NCI-H2227 treated with DMSO at 0.1 percent for 48 hours (cell line): ENCODE results near the gene STIM2.
"Not testable (repeated sequence)": the region's sequence is repeated elsewhere in the genome, so short reads cannot be mapped to it uniquely, and the experiment has no call there.

ENCODE experiments used
- DNase-seq: peaks from one replicate; lab custom pipeline; 2025; lab: John Stamatoyannopoulos, UW

Gene STIM2

DNA sequence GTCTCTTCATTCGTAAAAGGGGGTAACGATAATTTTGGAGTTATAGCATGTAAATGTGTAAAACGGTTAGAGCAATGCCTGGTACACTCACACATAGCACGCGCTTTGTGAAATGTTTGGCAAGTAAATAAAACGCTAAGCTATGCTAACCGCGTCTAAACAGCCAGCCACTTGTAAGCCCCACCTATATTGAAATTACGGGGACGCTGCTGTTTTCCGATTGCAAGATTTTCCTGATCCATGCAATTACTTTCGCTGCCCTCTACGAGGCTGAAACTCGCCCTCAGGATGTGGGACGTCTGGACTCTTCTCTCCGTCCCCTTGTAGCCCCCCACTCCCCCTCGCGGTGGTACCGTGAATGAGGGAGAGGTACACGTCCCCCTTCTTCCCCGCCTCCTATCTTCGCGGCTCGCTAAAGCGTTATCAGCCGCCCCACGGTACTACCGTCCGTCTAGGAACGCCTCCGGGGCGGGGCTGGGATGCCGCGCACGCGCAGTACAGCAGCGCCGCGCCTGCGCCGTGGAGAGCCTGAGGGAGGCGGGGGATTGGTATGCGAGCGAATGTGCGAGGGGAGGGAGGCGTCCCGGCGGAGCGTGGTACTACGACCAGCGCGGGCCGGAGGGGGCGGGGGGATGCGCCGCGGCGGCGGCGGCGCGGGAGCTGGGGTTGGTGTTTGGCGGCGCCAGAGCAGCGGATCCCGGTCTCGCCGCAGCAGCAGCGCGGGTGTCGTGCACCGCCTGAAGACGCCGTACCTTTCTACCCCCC, at the start of gene STIM2:
Gene STIM2, plus strand, starts transcription at position 685 of the 765 bp plus-strand sequence.
- DNase-seq: peak; percentile 88

DNA sequence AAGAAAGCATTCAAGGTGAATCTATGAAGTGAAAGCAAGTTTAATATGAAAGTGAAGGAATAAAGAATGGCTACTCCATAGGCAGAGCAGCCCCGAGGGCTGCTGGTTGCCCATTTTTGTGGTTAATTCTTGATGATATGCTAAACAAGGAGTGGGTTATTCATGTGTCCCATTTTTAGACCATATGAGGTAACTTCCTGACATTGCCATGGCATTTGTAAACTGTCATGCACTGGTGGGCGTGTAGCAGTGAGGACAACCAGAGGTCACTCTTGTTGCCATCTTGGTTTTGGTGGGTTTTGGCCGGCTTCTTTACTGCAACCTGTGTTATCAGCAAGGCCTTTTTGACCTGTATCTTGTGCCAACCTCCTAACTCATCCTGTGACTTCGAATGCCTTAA, 49.1 kb upstream of the STIM2 start:
- DNase-seq: not testable (repeated sequence)

DNA sequence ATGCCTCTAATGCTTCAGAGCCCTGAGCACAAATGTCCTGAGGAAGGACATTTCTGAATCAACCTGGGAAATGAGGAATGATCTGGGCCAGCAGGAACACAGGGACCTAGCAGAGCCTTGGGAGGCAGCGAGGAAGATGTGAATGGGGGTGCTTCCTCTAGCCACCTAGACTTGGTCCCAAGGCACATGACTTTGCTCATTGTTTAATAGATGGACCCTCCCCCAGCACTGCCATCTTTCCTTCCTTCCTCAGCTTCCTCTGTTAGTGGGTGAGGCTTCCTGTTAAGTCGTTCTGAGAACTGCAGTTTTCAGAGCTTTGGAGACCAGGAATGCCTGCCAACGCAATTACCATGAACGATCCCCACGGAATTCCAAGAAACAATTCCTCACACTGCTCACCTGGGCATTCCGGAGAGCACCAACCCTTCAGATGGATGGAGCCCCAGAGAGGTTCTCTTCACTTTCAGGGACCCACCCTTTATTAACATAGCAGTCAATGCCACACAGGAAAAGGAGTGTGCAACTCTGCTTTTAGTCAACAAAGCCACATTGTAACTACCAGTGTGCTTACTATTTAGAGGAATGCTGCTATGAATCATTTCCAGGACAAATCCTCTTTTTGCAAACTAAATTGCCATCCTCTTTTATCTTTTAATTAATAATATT, 48.5 kb upstream of the STIM2 start:
- DNase-seq: no peak

DNA sequence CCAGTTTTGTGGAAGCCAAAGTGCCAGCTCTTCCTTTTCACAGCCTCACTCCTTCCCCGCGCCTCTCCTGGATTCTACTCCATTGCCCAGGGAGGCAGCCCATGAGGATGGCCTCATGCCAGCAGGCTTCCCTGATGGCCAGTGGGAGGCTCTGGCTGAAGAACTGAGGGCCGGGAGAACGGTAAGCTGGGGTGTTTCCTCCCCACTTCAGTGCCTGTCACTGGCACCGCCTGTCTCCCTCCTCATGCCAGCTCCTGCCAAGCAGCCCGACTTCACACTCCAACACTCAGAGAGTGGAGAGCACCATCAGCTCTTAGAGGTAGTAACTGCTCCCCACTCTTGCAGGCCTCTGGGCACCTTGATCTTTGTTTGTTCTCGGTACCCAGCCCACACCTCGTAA, 46.9 kb upstream of the STIM2 start:
- no peak for DNase-seq

DNA sequence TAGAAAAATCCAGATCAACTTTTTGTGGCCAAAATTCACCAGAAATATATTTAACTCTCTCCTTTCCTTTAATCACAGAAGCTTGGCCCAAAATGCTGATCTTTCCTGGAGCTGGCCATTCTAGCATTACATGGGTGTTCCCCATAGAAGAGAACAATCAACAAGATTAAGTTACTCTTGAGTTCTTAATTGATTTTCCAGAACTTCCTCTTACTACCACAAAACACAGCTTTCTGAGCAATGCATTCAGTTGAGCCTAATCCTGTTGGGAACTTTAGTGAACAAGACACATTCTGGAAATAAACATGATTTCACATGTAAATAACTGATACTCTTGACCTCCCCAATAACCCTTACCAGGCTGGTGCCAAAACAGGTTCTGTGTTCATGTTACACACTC, 45.4 kb upstream of the STIM2 start:
- no peak for DNase-seq

DNA sequence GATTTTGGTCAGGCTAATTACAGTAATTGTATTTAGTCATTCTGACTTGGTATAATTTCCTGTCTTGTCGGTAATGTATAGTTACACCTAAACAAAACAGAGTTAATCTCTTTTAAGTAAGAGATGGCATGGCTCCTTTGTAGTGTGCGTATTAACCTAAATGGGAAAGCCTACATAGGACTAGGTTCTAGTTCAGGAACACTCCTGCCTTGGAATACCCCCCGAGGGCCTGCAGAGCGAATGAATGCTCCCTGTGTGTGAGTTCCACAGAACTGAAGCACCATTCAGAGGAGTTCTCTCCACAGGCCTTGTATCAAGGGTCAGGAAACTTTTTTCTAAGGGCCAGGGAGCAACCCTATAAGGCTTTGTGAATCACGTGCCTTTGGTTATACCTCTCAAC, 44.9 kb upstream of the STIM2 start:
- no peak for DNase-seq

DNA sequence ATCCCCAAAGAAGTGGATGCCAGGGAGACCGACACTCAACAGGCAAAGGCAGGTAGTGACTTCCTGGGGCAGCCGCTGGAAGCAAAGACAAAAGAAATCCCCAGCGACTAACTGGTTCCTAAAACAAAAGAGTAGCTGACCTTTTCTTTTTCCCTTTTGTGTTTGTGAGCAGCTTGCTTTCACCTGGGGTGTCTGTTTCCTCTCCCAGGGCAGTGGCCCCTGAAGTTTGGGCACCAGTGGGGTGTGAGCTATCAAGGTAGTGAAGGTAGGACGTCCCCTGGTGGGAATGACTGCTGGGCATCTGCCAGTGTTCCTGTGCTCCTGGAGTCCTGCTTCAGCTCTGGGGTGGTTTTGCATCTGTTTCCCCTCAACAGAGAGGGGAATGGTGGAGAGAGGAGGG, 41.6 kb upstream of the STIM2 start:
- DNase-seq: no peak

DNA sequence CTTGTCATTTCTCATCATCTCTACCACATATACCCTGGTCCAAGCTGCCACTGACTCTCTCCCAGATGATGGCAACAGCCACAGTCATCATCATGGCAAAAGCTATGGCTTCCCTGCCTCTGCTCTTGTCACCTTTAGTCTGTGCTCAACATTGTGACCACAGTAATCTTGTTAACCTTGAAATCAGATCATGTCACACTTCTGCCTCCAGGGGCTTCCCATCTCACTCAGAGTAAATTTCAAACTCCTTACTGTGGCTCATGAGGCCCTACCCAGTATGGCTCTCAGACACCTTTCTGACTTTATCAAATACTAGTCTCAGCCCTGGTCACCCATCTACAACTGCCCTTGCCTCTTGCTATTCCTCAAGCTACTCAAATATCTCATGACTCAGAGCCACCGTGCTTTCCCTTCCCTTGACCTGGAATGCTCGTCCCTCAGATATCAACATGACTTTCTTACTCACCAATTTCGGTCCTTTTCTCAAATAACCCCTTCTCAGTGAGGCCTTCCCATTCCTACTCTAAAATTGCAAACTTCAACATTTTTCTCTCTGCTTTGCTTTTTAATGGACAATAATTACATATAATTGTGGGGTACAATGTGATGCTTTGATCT, 41.1 kb upstream of the STIM2 start:
- no peak for DNase-seq

DNA sequence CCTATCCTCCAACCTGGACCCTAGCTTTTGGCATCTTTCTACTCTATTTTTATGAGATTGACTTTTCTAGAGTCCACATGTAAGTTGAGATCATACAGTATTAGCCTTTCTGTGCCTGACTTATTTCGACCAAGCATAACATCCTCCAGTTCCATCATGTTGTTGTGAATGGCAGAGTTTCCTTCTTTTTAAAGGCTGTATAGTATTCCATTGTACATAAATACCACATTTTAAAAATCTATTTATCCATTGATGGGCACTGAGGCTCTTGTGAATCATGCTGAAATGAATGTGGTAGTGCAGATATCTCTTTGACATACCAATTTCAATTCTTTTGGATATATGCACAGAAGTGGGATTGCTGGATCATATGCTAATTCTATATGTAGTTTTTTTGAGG, 40.3 kb upstream of the STIM2 start:
- DNase-seq: no peak

DNA sequence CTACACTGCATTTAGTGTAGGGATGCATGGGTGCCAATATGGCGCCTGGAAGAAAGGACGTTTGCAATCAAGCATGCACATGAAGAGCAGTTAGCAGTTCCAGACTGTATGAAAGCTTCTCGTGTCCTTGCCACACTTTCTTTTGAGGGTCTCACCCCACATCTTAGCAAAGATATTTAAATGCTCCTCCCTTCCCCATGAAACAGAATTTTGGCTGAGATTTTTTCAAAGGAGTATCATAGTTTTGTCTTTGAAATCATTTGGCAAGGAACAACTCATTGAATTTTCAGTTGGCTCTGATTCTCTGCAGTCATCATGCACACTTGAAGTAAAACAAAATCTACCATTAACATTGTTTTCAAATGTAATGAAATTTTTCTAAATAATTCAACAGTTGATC, 39.6 kb upstream of the STIM2 start:
- no peak for DNase-seq

DNA sequence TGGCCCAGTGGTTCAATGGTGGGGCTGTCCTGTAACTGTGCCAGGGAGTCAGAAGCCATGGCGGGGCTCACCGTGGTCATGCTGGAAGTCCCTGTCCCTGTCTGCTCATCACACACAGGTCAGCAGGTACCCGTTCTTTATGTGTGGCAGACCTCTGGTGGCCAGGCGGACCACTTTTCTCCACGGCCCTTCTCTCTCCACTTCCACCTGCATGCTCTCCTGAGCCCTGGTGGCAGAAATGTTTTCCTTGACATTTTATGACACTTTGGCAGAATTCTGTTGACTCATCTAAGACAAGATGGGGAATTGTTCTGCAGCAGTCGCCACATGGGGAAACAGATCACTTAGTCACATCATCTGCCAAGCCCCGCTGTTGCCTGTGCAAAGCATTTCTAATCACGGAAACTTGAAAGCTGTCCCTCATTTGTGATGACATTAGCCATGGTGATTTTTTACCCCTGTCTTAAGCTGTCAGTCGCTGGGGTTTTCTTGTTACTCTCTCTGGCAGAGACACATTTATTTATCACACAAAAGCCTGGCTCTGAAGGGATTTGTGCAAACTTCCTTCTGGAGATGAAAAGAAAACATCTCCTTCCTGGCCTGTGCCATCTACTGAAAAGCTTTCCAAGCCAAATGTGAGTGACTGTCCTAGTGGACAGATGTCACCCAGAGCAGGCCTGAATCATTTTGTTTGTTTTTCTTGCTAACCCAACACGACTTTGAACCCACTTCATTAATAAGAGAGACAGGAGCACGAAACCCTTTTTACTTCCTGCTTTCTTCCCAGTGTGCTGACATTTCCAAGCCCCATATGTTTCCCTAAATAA, 38.8 kb upstream of the STIM2 start:
- DNase-seq: no peak

DNA sequence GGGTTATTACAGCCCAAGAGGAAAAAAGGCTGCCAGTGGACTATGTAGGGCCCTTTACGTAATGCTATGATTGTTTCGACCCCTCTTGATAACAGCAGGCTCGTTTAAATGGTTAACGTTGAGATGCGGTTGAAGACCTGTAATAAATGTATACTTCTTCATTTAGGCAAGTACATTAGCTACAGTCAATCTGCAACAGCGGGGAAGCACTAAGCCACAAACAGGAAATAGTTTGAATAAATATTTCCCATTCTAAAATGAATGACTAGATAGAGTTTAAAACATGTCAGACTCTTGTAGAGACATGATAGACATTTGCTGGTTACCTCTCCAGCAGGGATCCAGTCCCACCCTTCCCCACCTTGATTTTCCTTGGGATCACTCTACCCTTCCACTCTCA, 38.1 kb upstream of the STIM2 start:
- no peak for DNase-seq

DNA sequence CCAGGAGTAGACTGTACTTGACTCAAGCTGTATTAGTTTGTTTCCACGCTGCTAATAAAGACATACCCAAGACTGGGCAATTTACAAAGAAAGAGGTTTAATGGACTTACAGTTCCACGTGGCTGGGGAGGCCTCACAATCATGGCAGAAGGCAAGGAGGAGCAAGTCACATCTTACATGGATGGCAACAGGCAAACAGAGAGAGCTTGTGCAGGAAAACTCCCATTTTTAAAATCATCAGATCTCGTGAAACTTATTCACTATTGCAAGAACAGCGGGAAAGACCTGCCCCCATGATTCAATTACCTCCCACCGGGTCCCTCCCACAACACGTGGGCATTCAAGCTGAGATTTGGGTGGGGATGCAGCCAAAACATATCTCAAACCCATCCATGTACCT, 37.7 kb upstream of the STIM2 start:
- DNase-seq: not testable (repeated sequence)

DNA sequence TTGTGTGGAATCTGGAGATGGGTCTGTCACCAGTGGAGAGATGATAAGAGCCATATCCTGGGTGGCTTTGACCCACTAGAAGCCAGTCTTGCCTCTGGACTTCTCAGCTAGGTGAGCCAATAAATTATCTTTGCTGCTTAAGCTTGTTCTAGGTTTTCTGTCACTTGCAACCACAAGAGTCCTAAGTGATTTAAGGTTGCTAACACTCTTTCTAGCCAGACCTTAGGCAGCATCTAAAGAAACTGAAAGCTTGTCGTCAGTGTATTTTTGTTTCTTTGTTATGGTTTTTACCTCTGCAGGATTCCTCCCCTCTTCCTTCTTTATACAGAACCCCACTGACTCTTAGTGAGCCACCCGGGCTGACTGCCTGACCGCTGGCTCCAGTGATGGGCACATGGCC, 37.1 kb upstream of the STIM2 start:
- no peak for DNase-seq

DNA sequence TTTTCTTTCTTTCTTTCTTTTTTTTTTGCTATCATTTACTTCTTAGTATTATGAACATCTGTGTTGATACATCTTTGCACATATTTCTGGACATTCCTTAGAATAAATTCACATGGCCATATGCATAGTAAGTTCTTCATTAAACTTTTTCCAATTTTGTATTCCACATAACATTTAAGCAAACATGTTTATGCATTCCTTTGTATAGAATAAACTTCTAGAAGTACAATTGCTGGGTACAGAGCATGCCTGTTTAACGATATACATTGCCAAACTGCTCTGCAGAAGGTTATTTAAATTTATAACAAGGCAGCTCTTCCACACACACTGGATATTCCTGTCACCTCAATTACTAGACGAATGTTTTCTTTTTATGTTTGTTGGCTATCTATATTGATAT, 36.0 kb upstream of the STIM2 start:
- DNase-seq: no peak

DNA sequence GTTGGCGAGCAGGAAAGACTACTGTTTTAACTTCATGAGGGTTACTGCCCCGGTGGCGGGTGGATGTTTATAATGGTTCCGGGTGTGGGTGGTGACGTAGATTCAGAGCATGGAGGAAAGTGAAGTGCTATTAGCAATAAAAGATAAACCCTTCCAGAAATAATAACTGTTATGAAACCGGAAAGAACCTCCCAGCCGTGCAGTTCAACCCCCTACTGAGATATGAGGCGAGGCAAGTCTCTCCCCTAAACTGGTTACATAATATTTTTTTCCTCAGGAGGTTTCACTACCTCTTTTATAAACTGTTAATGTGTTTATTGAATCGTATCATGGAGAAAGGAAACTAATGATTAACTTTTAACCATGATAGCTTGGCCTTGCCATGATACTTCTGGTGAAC, 33.9 kb upstream of the STIM2 start:
- DNase-seq: no peak

DNA sequence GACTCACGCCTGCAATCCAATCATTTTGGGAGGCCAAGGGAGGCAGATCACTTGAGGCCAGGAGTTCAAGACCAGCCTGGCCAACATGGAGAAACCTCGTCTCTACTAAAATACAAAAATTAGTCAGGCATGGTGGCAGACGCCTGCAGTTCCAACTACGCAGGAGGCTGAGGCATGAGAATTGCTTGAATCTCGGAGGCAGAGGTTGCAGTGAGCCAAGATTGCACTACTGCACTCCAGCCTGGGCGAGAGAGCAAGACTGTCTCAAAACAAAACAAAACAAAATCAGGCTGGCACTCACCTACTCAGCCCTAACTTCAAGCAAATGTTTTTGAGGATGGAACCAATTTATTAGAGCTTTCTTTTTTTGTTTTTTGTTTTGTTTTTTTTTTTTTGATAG, 33.3 kb upstream of the STIM2 start:
- DNase-seq: not testable (repeated sequence)

DNA sequence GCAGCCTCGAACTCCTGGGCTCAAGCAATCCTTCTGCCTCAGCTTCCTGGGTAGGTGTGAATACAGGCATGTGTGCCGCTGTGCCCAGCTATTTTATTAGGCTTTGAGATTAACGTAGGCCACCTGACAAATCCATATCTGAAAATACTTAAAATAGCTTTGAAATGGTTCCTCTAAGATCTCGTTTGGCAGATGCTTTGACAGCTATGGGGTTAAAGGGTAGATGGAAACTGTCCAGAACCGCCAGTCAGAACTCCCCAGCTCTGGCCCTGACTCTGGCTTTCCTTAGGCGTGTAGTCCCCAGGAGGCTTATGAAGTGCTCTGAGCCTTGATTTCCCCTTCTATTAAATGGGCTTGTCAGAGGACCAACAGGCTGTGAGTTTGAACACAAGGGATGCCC, 32.8 kb upstream of the STIM2 start:
- DNase-seq: no peak

DNA sequence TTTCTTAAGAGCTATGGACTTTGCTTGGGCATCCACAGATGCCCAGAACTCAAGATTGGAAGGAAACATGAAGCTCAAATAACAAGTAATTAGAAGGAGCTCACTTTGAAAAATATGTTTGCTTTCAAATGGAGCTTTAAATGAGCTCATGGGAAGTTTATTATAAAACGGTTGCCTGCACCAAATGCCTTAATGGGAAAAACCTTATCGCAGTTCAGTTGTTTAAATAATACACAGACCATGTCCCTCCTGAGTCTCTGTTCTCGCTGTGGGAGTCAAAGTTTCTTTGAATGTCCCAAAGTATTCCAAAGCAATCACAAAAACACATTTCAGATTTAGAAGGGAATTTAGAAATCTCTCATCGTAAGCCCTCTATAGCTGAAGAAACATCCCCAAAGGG, 31.6 kb upstream of the STIM2 start:
- no peak for DNase-seq

DNA sequence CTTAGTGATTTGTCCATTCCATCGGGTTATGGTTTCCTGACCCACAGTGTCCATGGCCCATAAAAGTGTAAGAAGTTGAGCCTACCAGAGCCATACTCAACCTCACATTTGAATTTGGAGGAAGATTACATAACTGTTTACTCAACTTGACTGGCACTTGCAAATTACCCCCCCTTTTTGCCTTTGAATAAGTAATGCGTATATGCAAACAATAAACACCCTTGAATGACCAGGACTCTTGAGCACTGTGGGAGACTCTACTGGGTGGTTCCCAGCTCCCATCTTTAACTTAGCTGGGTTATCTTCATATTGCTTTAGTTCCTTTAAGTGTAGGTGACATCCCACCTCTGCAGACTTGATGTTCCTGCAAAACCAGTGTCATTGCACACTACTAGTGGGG, 30.6 kb upstream of the STIM2 start:
- no peak for DNase-seq

DNA sequence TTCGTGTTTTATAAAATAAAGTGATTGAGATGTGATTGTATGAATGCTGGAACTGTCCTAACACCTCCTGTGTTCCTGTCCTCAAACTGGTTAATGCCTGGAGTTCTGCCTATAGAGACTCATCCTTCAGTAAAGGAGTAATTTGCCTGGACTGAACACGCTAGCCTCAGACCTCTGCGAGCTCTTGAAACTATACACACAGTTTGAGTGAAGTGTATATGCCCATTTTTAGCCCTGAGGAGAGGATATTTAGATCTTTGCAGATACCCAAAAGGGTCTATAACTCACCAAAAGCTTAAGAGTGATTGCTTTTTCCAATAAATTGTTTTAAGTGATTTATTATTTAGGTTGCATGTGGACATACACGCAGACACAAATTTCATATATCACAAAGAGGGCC, 29.9 kb upstream of the STIM2 start:
- DNase-seq: no peak

DNA sequence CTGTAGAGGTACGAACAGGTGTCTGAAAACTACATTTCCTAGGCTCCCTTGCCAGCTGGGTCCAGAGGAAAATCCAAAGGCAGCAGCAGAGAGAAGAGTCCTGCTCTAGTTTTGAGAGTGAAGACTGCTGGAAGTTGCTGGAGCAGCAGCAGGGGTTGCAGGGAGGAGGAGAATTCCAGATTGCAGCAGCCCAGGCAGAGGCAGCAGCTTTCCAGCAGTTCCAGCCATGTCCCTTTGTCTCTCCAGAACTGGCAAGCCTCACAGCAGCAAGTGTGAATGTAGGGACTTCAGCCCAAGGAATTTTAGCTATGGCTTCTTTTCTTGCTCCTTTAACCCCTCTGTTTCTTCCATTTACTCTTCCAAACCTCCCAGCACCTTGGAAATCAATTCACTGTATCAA, 24.1 kb upstream of the STIM2 start:
- DNase-seq: no peak
